ENCODE data around the gene FN3KRP. TPM values are rescaled to one million over a fixed set of nuclear protein-coding genes. Genes with fewer than 3 reads are reported as not detected.

FN3KRP gene
- total and polyA plus RNA-seq, 11 donors = 6.8 to 23.1 (median 15.8) TPM

DNA sequence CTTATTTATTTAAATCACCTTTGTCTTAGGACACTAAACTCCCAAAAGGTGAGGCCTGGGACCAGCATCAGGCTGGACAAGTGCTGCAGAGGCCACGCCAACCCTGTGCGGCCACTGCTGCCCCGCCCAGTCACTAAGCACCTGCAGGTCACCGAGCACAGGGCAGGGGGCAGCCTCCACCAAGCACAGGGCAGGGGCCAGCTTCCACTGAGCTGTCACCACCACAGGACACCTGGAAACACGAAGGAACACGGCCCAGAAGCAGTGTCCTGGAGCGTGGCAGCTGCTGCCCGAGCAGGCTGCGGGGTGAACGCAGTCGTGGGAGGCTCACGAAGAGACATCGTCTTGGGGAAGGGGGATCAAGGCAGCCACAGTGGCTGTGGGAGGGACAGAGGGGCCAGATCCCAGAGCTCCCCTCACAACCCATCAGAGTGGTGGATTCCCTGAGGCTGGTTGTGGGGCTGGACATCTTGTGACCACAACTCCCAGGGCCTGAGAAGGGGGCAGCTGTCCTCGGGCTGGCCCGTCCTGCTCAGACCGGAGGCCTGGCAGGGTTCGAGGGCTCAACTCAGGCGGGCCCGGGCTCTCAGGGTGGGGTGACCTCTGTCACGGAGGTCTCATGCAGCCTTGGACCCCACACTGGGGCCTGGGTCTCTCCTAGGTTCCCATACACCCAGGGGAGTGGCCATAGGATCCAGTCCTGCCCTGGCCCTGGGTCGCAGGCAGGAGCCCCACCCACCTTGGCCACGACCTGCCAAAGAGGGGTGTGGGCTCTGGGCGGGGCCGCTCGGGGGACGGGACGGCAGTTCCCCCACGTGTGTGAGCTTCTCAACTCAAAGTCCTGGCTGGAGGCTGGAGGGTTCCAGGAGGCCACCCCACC is 36.7 kb upstream of the FN3KRP start:
- Histone ChIP-seq H3K36me3 (peaks cover 0 to 8% (median 0%) of the 10 kb centered on the region in 9 donors), H3K4me1 (peaks cover 0 to 9% (median 0%) of the 10 kb centered on the region in 12 donors), H3K27ac (no peak overlapping the region), H3K9me3 (peaks cover 0 to 16% (median 7%) of the 10 kb centered on the region in 12 donors), H3K27me3 (no peaks in the 10 kb centered on the region), H3K4me3 (no peak overlapping the region)
- no peak for TF ChIP-seq POLR2A (IDR thresholded peaks at IDR 0.05)
- TF ChIP-seq, protein P1, sequence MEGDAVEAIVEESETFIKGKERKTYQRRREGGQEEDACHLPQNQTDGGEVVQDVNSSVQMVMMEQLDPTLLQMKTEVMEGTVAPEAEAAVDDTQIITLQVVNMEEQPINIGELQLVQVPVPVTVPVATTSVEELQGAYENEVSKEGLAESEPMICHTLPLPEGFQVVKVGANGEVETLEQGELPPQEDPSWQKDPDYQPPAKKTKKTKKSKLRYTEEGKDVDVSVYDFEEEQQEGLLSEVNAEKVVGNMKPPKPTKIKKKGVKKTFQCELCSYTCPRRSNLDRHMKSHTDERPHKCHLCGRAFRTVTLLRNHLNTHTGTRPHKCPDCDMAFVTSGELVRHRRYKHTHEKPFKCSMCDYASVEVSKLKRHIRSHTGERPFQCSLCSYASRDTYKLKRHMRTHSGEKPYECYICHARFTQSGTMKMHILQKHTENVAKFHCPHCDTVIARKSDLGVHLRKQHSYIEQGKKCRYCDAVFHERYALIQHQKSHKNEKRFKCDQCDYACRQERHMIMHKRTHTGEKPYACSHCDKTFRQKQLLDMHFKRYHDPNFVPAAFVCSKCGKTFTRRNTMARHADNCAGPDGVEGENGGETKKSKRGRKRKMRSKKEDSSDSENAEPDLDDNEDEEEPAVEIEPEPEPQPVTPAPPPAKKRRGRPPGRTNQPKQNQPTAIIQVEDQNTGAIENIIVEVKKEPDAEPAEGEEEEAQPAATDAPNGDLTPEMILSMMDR (IDR thresholded peaks at IDR 0.05) = no peak
- DNase-seq (peak in 1 of 5 donors; percentile 13), ATAC-seq (peak in 1 of 4 donors; percentile 15)
- 82 to 88% (median 85%) methylated on average over 25 to 28 of the region's 28 CpGs for WGBS, 4 donors
- intact Hi-C loops (cut with DNase I) = loop anchor here in 2 of 10 donors (5.0 to 10.0 kb wide), 2 partner anchors 85 to 87 kb away; no protein-coding TSS in a partner anchor

DNA sequence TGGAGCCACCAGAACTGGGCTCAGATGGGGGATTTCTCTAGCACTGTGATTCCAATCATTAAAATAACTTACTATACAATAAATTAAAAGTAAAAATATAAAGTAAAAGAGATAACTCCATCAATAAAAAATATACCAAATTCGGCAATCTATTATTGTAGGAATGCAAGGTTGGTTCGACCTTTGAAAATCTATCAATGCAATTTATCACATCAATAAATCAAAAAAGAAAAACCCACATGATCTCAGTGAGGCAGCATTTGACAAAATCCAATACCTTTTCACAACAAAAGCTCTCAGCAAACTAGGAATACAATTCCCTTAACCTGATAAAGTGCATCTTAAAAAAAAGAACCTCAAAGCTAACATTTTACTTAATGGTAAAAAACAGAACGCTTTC is 35.0 kb upstream of the FN3KRP start:
- intact Hi-C loops (cut with DNase I) = no loop called here
- TF ChIP-seq, protein P1 (IDR thresholded peaks at IDR 0.05) = no peak
- no peak for TF ChIP-seq POLR2A (IDR thresholded peaks at IDR 0.05)
- WGBS, 4 donors = 95 to 97% (median 97%) methylated on average over 3 of the region's 3 CpGs

DNA sequence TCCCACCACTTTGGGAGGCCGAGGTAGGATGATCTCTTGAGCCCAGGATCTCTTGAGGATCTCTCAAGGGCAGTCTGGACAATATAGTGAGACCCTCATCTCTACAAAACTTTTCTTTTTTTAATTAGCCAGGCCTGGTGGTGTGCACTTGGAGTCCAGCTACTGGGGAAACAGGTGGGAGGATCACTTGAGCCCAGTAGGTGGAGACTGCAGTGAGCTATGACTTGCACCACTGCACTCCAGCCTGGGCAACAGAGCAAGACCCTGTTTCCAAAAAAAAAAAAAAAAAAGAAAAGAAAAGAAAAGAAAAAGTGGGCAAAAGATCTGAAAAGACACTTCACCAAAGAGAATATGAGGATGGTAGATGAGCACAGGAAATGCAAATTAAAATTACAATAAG is 33.0 kb upstream of the FN3KRP start:
- intact Hi-C loops (cut with DNase I) = no loop called here
- H3K27me3 ChIP-seq = no peaks in the 10 kb centered on the region
- DNase-seq = no peak
- ATAC-seq = no peak
- H3K27ac ChIP-seq = no peak overlapping the region
- H3K9me3 ChIP-seq = peaks cover 0 to 16% (median 7%) of the 10 kb centered on the region in 12 donors
- peaks cover 0 to 15% (median 0%) of the 10 kb centered on the region in 12 donors for H3K4me1 ChIP-seq
- H3K36me3 ChIP-seq = peaks cover 0 to 8% (median 0%) of the 10 kb centered on the region in 9 donors
- TF ChIP-seq POLR2A (IDR thresholded peaks at IDR 0.05) = no peak
- TF ChIP-seq, protein P1 (IDR thresholded peaks at IDR 0.05) = no peak
- no peak overlapping the region for H3K4me3 ChIP-seq
- 93 to 100% (median 96%) methylated on average over 1 of the region's 1 CpG for WGBS, 4 donors

More for the DNA sequence above, 35.0 kb upstream of the FN3KRP start:
- Histone ChIP-seq H3K4me1 (peaks cover 0 to 3% (median 0%) of the 10 kb centered on the region in 12 donors), H3K36me3 (peaks cover 0 to 8% (median 0%) of the 10 kb centered on the region in 9 donors), H3K4me3 (no peak overlapping the region), H3K9me3 (peaks cover 0 to 16% (median 7%) of the 10 kb centered on the region in 12 donors), H3K27me3 (no peaks in the 10 kb centered on the region), H3K27ac (no peak overlapping the region)
- no peak for ATAC-seq
- no peak for DNase-seq

DNA sequence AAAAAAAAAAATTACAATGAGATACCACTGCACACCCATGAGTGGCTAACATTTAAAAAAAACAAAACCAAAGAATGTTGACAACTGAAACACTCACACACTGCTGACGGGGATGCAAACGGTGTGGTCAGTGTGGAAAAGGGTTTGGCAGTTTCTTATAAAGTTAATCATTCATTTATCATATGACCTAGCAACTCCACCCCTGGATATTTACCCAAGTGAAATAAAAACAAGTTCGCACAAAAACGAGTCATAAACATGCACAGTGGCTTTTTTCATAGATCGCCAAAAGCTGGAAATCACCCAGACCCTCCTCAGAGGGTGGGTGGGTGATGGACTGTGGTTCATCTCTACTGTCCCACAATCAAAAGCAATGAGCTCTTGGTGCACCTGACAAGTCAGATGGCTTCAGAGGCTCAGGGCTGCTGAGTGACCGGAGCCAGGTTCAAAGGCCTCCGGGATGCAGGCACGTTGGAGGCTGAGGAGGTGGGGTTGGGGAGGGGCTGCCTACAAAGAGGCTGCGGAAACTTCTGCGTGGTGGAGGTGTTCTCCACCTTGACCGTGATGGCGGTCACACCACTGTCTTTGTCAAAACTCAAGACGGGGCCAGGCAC is 32.2 kb upstream of the FN3KRP start:
- intact Hi-C loops (cut with DNase I) = no loop called here
- H3K4me3 ChIP-seq = no peak overlapping the region
- 89 to 94% (median 90%) methylated on average over 13 of the region's 13 CpGs for WGBS, 4 donors
- TF ChIP-seq, protein P1 (IDR thresholded peaks at IDR 0.05) = no peak
- TF ChIP-seq POLR2A (IDR thresholded peaks at IDR 0.05) = no peak
- no peak overlapping the region for H3K27ac ChIP-seq
- peaks cover 0 to 15% (median 0%) of the 10 kb centered on the region in 12 donors for H3K4me1 ChIP-seq
- peaks cover 0 to 8% (median 0%) of the 10 kb centered on the region in 9 donors for H3K36me3 ChIP-seq
- H3K9me3 ChIP-seq = peaks cover 0 to 16% (median 7%) of the 10 kb centered on the region in 12 donors
- no peaks in the 10 kb centered on the region for H3K27me3 ChIP-seq
- peak in 1 of 5 donors; percentile 2 for DNase-seq
- ATAC-seq = no peak

All from heart left ventricle (tissue), 16 donors.